K562 (cell line): ENCODE results near the gene FAM43B. TPM values are rescaled to one million over a fixed set of nuclear protein-coding genes. Genes with fewer than 3 reads are reported as not detected.

Experiments used
- CHCHD3 ChIP-seq: fragments of 250-450 bp; sonication (Bioruptor Pico); IDR thresholded peaks from 2 replicates; pipeline ENCODE4 v2.1.2; 2022; ENCODE audit warnings: mild to moderate bottlenecking
- CSDE1 ChIP-seq, 2 experiments: fragments of 450-650 bp; IDR thresholded peaks; 2 replicates each; pipeline ENCODE4 v1.6.1; 2016; ENCODE audit warnings: mild to moderate bottlenecking in 1 of 2
- ETV1 ChIP-seq: fragments of 450-650 bp; conservative IDR thresholded peaks from 2 replicates; pipeline ENCODE4 v1.6.1; 2016; ENCODE audit warnings: missing genetic modification characterization, control low read depth, low read depth, missing compliant biosample characterization
- EZH2 ChIP-seq: IDR thresholded peaks from 2 replicates; pipeline ENCODE4 v1.6.1; 2012; ENCODE audit warnings: low read depth, mild to moderate bottlenecking, inconsistent platforms, low read length, borderline replicate concordance
- FOXO4 ChIP-seq: fragments of 450-650 bp; formaldehyde crosslinking; IDR thresholded peaks from 2 replicates; pipeline ENCODE4 v1.4.0; 2020; ENCODE audit warnings: mild to moderate bottlenecking, moderate library complexity
- HDAC6 ChIP-seq: IDR thresholded peaks from 2 replicates; pipeline ENCODE4 v1.6.1; 2012; ENCODE audit warnings: low read depth, mild to moderate bottlenecking, control low read depth, inconsistent platforms, low read length, moderate library complexity
- HLTF ChIP-seq: fragments of 450-650 bp; IDR thresholded peaks from 2 replicates; pipeline ENCODE4 v1.6.1; 2016
- ILK ChIP-seq: fragments of 450-650 bp; IDR thresholded peaks from 2 replicates; pipeline ENCODE4 v1.6.1; 2016; ENCODE audit warnings: missing genetic modification characterization, low read depth, mild to moderate bottlenecking, missing compliant biosample characterization, moderate library complexity, borderline replicate concordance
- KDM2B ChIP-seq: fragments of 250-450 bp; sonication (Bioruptor Pico); IDR thresholded peaks from 2 replicates; pipeline ENCODE4 v1.8.0; 2021; ENCODE audit warnings: mild to moderate bottlenecking, moderate library complexity
- NCOA4 ChIP-seq: fragments of 450-650 bp; IDR thresholded peaks from 2 replicates; pipeline ENCODE4 v1.6.1; 2018; ENCODE audit warnings: mild to moderate bottlenecking; ENCODE audit not compliant: partially characterized antibody
- NCOA6 ChIP-seq: fragments of 450-650 bp; IDR thresholded peaks from 2 replicates; pipeline ENCODE4 v1.6.1; 2017; ENCODE audit warnings: mild to moderate bottlenecking
- NONO ChIP-seq, 2 experiments: fragments of 200-400 bp in 1 of 2; fragments of 450-650 bp in 1 of 2; formaldehyde crosslinking in 1 of 2; IDR thresholded peaks; 2 replicates each; pipeline ENCODE4 v1.6.1; 2017; ENCODE audit warnings: low read depth in 2 of 2, mild to moderate bottlenecking in 2 of 2, moderate library complexity in 2 of 2, low read length in 1 of 2
- RBM25 ChIP-seq: fragments of 200-400 bp; formaldehyde crosslinking; IDR thresholded peaks from 2 replicates; pipeline ENCODE4 v1.6.1; 2018; ENCODE audit warnings: low read length, low read depth, moderate library complexity; ENCODE audit not compliant: severe bottlenecking
- THAP7 ChIP-seq: fragments of 250-450 bp; sonication (Bioruptor Pico); IDR thresholded peaks from 2 replicates; pipeline ENCODE4 v1.5.0; 2021
- ZKSCAN3 ChIP-seq: fragments of 250-450 bp; sonication (Bioruptor Pico); IDR thresholded peaks from 2 replicates; pipeline ENCODE4 v1.4.0; 2020
- ZNF239 ChIP-seq: fragments of 250-450 bp; sonication (Bioruptor Pico); IDR thresholded peaks from 2 replicates; pipeline ENCODE4 v1.4.0; 2020; ENCODE audit warnings: mild to moderate bottlenecking
- ZSCAN29 ChIP-seq: fragments of 450-650 bp; IDR thresholded peaks from 2 replicates; pipeline ENCODE4 v1.6.1; 2017
- polyA plus RNA-seq, 8 experiments: library from polyadenylated mRNA; depleted of rRNA in 4 of 8; stranded (reverse) in 5 of 8; unstranded in 3 of 8; fragments of >200 nt; fragmentation: Nextera tagmentation in 2 of 8; fragmentation: Illumina TruSeq in 1 of 8; extraction: Ambion mirVana in 2 of 8; extraction: Trizol in 1 of 8; gene quantifications; 2 replicates each; pipeline versions ENCODE4 v1.2.1 to v1.2.3, GENCODE V29; 2011 to 2014; ENCODE audit warnings: inconsistent platforms in 1 of 8, missing spikeins in 1 of 8
- total RNA-seq, 7 experiments: library from RNA; depleted of rRNA in 6 of 7; stranded (reverse); fragments of >200 nt in 6 of 7; fragmentation: Illumina TruSeq in 2 of 7; extraction: Trizol in 2 of 7; gene quantifications; 2 replicates each; pipeline versions ENCODE4 v1.2.1 to v1.2.3, GENCODE V29; 2011 to 2021; ENCODE audit warnings: low replicate concordance in 1 of 7
- TF ChIP-seq, protein P1 (sequence below): fragments of 450-650 bp; IDR thresholded peaks from 2 replicates; pipeline ENCODE4 v1.6.1; 2016; ENCODE audit warnings: antibody characterized with exemption
- TF ChIP-seq, protein P2 (sequence below): fragments of 450-650 bp; IDR thresholded peaks from 2 replicates; pipeline ENCODE4 v1.6.1; 2016; ENCODE audit warnings: missing biosample characterization, missing genetic modification characterization
- TF ChIP-seq, protein P3 (sequence below), 2 experiments: IDR thresholded peaks in 1 of 2; conservative IDR thresholded peaks in 1 of 2; 2 replicates each; pipeline ENCODE4 v1.6.1; 2016; ENCODE audit warnings: low read depth in 2 of 2, mild to moderate bottlenecking in 1 of 2, missing compliant biosample characterization in 1 of 2, missing genetic modification characterization in 1 of 2, moderate library complexity in 1 of 2
- TF ChIP-seq, protein P4 (sequence below), 2 experiments: IDR thresholded peaks; 2 replicates each; pipeline ENCODE4 v1.6.1; 2011; ENCODE audit warnings: borderline replicate concordance in 1 of 2, control low read depth in 1 of 2, low read depth in 1 of 2, low read length in 1 of 2, mild to moderate bottlenecking in 1 of 2, mixed read lengths in 1 of 2, moderate library complexity in 1 of 2; ENCODE audit not compliant: insufficient read depth in 1 of 2, insufficient read length in 1 of 2, poor library complexity in 1 of 2, severe bottlenecking in 1 of 2; ENCODE audit errors: extremely low read depth in 1 of 2

FAM43B gene
- total and polyA plus RNA-seq, 9 of the 15 experiments (the other 6 are each of a cell fraction or from before 2014, with no cell fraction given), result not detected

DNA sequence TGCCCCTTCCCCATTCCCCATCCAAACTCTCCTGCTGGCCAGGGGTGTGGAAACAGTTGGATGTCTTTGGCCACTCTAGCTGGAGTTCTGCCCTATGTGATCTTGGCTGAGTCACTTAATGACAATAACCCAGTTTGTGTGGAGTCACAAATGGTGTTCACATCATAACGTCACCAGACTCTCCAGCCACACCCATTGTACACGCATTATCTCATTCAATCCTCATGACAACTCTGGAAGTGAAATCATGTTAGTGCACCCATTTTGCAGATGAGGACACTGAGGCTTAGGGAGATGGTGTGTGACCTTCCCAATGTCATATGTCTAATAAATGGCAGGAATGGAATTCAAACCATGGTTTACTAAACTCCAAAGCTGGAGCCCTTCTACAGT lies 35.3 kb downstream of the FAM43B start (continued):
- TF ChIP-seq THAP7 (CRISPR knock-in tag) (no peak), ZNF239 (CRISPR knock-in tag) (no peak), NCOA6 (no peak), NONO (IDR thresholded peaks at IDR 0.05; ENCODE audit: low read depth in 2 of 2, low read length in 1 of 2) (no peak), RBM25 (peak; percentile 99), HLTF (no peak), HDAC6 (no peak), ZSCAN29 (no peak), ZKSCAN3 (no peak), CSDE1 (IDR thresholded peaks at IDR 0.05) (no peak), ILK (no peak), ETV1 (tag) (0 out of 2 replicates have a peak, but pooled peaks have one; percentile 34), KDM2B (CRISPR knock-in tag) (no peak), EZH2 (no peak), CHCHD3 (CRISPR knock-in tag) (no peak), NCOA4 (no peak), FOXO4 (CRISPR knock-in tag) (no peak)
- TF ChIP-seq, protein P1, sequence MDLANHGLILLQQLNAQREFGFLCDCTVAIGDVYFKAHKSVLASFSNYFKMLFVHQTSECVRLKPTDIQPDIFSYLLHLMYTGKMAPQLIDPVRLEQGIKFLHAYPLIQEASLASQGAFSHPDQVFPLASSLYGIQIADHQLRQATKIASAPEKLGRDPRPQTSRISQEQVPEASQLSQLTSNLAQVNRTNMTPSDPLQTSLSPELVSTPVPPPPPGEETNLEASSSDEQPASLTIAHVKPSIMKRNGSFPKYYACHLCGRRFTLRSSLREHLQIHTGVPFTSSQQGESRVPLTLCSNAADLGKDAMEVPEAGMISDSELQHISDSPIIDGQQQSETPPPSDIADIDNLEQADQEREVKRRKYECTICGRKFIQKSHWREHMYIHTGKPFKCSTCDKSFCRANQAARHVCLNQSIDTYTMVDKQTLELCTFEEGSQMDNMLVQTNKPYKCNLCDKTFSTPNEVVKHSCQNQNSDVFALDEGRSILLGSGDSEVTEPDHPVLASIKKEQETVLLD, result no peak
- TF ChIP-seq, protein P2, sequence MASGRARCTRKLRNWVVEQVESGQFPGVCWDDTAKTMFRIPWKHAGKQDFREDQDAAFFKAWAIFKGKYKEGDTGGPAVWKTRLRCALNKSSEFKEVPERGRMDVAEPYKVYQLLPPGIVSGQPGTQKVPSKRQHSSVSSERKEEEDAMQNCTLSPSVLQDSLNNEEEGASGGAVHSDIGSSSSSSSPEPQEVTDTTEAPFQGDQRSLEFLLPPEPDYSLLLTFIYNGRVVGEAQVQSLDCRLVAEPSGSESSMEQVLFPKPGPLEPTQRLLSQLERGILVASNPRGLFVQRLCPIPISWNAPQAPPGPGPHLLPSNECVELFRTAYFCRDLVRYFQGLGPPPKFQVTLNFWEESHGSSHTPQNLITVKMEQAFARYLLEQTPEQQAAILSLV, result no peak
- TF ChIP-seq, protein P3, sequence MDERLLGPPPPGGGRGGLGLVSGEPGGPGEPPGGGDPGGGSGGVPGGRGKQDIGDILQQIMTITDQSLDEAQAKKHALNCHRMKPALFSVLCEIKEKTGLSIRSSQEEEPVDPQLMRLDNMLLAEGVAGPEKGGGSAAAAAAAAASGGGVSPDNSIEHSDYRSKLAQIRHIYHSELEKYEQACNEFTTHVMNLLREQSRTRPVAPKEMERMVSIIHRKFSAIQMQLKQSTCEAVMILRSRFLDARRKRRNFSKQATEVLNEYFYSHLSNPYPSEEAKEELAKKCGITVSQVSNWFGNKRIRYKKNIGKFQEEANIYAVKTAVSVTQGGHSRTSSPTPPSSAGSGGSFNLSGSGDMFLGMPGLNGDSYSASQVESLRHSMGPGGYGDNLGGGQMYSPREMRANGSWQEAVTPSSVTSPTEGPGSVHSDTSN (CRISPR knock-in tag; IDR thresholded peaks at IDR 0.05; ENCODE audit: low read depth), result no peak
- TF ChIP-seq, protein P3 (tag; conservative IDR thresholded peaks at IDR 0.05; ENCODE audit: low read depth), result no peak
- TF ChIP-seq, protein P4, sequence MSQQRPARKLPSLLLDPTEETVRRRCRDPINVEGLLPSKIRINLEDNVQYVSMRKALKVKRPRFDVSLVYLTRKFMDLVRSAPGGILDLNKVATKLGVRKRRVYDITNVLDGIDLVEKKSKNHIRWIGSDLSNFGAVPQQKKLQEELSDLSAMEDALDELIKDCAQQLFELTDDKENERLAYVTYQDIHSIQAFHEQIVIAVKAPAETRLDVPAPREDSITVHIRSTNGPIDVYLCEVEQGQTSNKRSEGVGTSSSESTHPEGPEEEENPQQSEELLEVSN (IDR thresholded peaks at IDR 0.05; ENCODE audit: borderline replicate concordance in 1 of 2, extremely low read depth in 1 of 2, insufficient read depth in 1 of 2, insufficient read length in 1 of 2, low read depth in 1 of 2, low read length in 1 of 2, poor library complexity in 1 of 2, severe bottlenecking in 1 of 2), result no peak
